ENCODE data around the gene SYNC. TPM values are rescaled to one million over a fixed set of nuclear protein-coding genes. Genes with fewer than 3 reads are reported as not detected.
"Not testable (repeated sequence)": the region's sequence is repeated elsewhere in the genome, so short reads cannot be mapped to it uniquely, and the experiment has no call there.

The SYNC gene
- total RNA-seq, 1 donor from 2014 or later: 0.49 TPM

- TF ChIP-seq, protein P1, sequence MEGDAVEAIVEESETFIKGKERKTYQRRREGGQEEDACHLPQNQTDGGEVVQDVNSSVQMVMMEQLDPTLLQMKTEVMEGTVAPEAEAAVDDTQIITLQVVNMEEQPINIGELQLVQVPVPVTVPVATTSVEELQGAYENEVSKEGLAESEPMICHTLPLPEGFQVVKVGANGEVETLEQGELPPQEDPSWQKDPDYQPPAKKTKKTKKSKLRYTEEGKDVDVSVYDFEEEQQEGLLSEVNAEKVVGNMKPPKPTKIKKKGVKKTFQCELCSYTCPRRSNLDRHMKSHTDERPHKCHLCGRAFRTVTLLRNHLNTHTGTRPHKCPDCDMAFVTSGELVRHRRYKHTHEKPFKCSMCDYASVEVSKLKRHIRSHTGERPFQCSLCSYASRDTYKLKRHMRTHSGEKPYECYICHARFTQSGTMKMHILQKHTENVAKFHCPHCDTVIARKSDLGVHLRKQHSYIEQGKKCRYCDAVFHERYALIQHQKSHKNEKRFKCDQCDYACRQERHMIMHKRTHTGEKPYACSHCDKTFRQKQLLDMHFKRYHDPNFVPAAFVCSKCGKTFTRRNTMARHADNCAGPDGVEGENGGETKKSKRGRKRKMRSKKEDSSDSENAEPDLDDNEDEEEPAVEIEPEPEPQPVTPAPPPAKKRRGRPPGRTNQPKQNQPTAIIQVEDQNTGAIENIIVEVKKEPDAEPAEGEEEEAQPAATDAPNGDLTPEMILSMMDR (IDR thresholded peaks at IDR 0.05; ENCODE audit: unreplicated experiment): no peak
- Mint-ChIP-seq H3K4me3 (ENCODE audit: unreplicated experiment) (no peak overlapping the region), H3K4me1 (ENCODE audit: unreplicated experiment) (peaks cover 16% of the 10 kb centered on the region), H3K9me3 (ENCODE audit: unreplicated experiment) (no peaks in the 10 kb centered on the region), H3K36me3 (ENCODE audit: low read depth, unreplicated experiment) (peaks cover 36% of the 10 kb centered on the region), H3K27me3 (ENCODE audit: unreplicated experiment) (no peaks in the 10 kb centered on the region), H3K27ac (ENCODE audit: unreplicated experiment) (no peak overlapping the region)
- no peak for DNase-seq (ENCODE audit: low spot score)
These were observed 20.6 kb downstream of the SYNC start for GRCh38 chr1:32681999-32682398.

- no peaks in the 10 kb centered on the region for H3K27me3 Mint-ChIP-seq (ENCODE audit: unreplicated experiment)
- H3K4me1 Mint-ChIP-seq (ENCODE audit: unreplicated experiment): peaks cover 16% of the 10 kb centered on the region
- H3K4me3 Mint-ChIP-seq (ENCODE audit: unreplicated experiment): no peak overlapping the region
- H3K36me3 Mint-ChIP-seq (ENCODE audit: low read depth, unreplicated experiment): peaks cover 36% of the 10 kb centered on the region
- H3K27ac Mint-ChIP-seq (ENCODE audit: unreplicated experiment): no peak overlapping the region
- DNase-seq (ENCODE audit: low spot score): no peak
- TF ChIP-seq, protein P1 (IDR thresholded peaks at IDR 0.05; ENCODE audit: unreplicated experiment): no peak
- no peaks in the 10 kb centered on the region for H3K9me3 Mint-ChIP-seq (ENCODE audit: unreplicated experiment)
These were observed 21.1 kb downstream of the SYNC start for GRCh38 chr1:32681509-32681908.

GRCh38 chr1:32680642-32681041 lies 21.9 kb downstream of the SYNC start:
- Mint-ChIP-seq H3K27me3 (ENCODE audit: unreplicated experiment) (no peaks in the 10 kb centered on the region), H3K4me1 (ENCODE audit: unreplicated experiment) (peaks cover 7% of the 10 kb centered on the region), H3K36me3 (ENCODE audit: low read depth, unreplicated experiment) (peaks cover 36% of the 10 kb centered on the region), H3K27ac (ENCODE audit: unreplicated experiment) (no peak overlapping the region), H3K9me3 (ENCODE audit: unreplicated experiment) (no peaks in the 10 kb centered on the region), H3K4me3 (ENCODE audit: unreplicated experiment) (no peak overlapping the region)
- no peak for DNase-seq (ENCODE audit: low spot score)
- TF ChIP-seq, protein P1 (IDR thresholded peaks at IDR 0.05; ENCODE audit: unreplicated experiment): no peak

GRCh38 chr1:32679993-32680392 lies 22.6 kb downstream of the SYNC start:
- DNase-seq (ENCODE audit: low spot score); H3K9me3 Mint-ChIP-seq (ENCODE audit: unreplicated experiment); H3K4me1 Mint-ChIP-seq (ENCODE audit: unreplicated experiment); H3K27ac Mint-ChIP-seq (ENCODE audit: unreplicated experiment); H3K4me3 Mint-ChIP-seq (ENCODE audit: unreplicated experiment); H3K27me3 Mint-ChIP-seq (ENCODE audit: unreplicated experiment): not testable (repeated sequence)
- H3K36me3 Mint-ChIP-seq (ENCODE audit: low read depth, unreplicated experiment): peaks cover 33% of the 10 kb centered on the region

DNA sequence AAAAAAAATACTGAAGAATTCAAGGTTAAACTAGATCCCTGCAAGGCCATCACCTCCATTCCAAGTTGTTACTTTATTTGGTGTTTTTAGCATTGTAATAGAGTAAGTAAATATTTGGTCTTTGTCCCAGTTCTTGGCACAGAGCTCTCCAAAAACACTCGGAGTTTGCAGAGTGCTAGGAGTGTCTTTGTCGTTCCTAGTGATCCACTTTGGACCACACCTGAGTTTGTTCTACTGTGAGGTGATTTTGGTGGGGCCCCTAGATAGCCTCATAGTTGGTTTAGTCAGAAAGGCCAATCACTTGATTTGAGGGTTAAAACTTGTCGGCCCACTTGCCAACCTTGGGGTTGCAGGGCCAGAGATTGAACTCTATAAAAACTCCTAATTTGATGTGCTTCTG lies 25.6 kb downstream of the SYNC start:
- TF ChIP-seq, protein P1 (IDR thresholded peaks at IDR 0.05; ENCODE audit: unreplicated experiment): no peak
- DNase-seq (ENCODE audit: low spot score): no peak
- Mint-ChIP-seq H3K36me3 (ENCODE audit: low read depth, unreplicated experiment) (peaks cover 50% of the 10 kb centered on the region), H3K27ac (ENCODE audit: unreplicated experiment) (no peak overlapping the region), H3K27me3 (ENCODE audit: unreplicated experiment) (no peaks in the 10 kb centered on the region), H3K4me3 (ENCODE audit: unreplicated experiment) (no peak overlapping the region), H3K9me3 (ENCODE audit: unreplicated experiment) (no peaks in the 10 kb centered on the region), H3K4me1 (ENCODE audit: unreplicated experiment) (no peaks in the 10 kb centered on the region)

- H3K9me3 Mint-ChIP-seq (ENCODE audit: unreplicated experiment); H3K27ac Mint-ChIP-seq (ENCODE audit: unreplicated experiment); DNase-seq (ENCODE audit: low spot score); H3K4me3 Mint-ChIP-seq (ENCODE audit: unreplicated experiment); H3K4me1 Mint-ChIP-seq (ENCODE audit: unreplicated experiment); H3K27me3 Mint-ChIP-seq (ENCODE audit: unreplicated experiment): not testable (repeated sequence)
- peaks cover 49% of the 10 kb centered on the region for H3K36me3 Mint-ChIP-seq (ENCODE audit: low read depth, unreplicated experiment)
These were observed 33.9 kb downstream of the SYNC start for GRCh38 chr1:32668716-32669115.
